ENCODE results near the gene ZNF845.

GRCh38 chr19:53389571-53389970 lies 56.0 kb downstream of the ZNF845 start:
- TF ChIP-seq CTCF (IDR thresholded peaks at IDR 0.05): no peak
- no peak for TF ChIP-seq EZH2 (IDR thresholded peaks at IDR 0.05; ENCODE audit: borderline replicate concordance, insufficient read depth, low read depth, low read length, poor library complexity, severe bottlenecking)

Data from B cell (primary cell).